PFSK-1 (cell line): Measurements from ENCODE around the gene SFR1.

Experiments used
- REST ChIP-seq, 2 experiments: IDR thresholded peaks; 2 replicates each; pipeline versions ENCODE4 v1.6.1 to v1.8.0; 2011 to 2012; ENCODE audit warnings: low read depth in 2 of 2, low read length in 2 of 2, control low read depth in 1 of 2, inconsistent platforms in 1 of 2, mild to moderate bottlenecking in 1 of 2, moderate library complexity in 1 of 2; ENCODE audit not compliant: insufficient read depth in 1 of 2
- SIN3A ChIP-seq: IDR thresholded peaks from 2 replicates; pipeline ENCODE4 v1.6.1; 2012; ENCODE audit warnings: mild to moderate bottlenecking, low read length, moderate library complexity, borderline replicate concordance; ENCODE audit not compliant: insufficient read depth
- TAF1 ChIP-seq: IDR thresholded peaks from 2 replicates; pipeline ENCODE4 v1.6.1; 2012; ENCODE audit warnings: low read length, control low read depth, borderline replicate concordance; ENCODE audit not compliant: insufficient read depth

GRCh38 chr10:104151737-104152136, 29.8 kb downstream of the SFR1 start:
- TF ChIP-seq REST (IDR thresholded peaks at IDR 0.05; ENCODE audit: insufficient read depth in 1 of 2, low read depth in 2 of 2, low read length in 2 of 2) (no peak), TAF1 (no peak), SIN3A (no peak)
